GM18505 (cell line): ENCODE measurements around the gene RASAL2.

ENCODE experiments used
- ATAC-seq: cut with Tn5 transposase; IDR thresholded peaks from one replicate; pipeline ENCODE4 v1.9.1; 2021; ENCODE audit not compliant: unreplicated experiment
- POLR2A ChIP-seq: IDR thresholded peaks from 4 replicates; pipeline ENCODE4 v1.6.1; 2011; ENCODE audit warnings: borderline replicate concordance; ENCODE audit not compliant: insufficient read depth, insufficient read length; ENCODE audit errors: extremely low read depth

Gene RASAL2

GRCh38 chr1:178266619-178267066, 172.7 kb downstream of the RASAL2 start:
- no peak for ATAC-seq
- no peak for TF ChIP-seq POLR2A

- no peak for ATAC-seq
- TF ChIP-seq POLR2A = no peak
Observed at GRCh38 chr1:178267646-178268094, 173.8 kb downstream of the RASAL2 start.

DNA sequence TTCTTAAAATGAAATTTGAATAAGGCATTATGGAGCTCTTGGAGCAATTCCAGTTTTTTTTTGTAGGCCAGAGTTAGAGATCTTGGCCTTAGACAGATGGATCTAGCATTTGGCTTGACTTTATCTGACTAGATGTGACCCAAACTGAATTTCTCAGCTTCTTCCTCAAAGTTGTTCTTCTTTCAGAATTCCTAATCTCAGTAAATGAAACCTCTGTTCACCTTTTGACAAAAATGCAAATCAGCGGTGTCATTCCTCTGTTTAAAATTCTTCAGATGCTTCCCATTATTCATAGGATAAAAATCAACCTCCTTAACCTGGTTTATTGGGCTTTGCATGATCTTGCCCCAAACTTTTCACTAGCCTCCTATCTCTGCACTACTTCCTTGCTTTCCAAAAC, 177.6 kb downstream of the RASAL2 start:
- TF ChIP-seq POLR2A = no peak
- ATAC-seq = no peak

GRCh38 chr1:178273707-178274410, 180.0 kb downstream of the RASAL2 start:
- no peak for ATAC-seq
- no peak for TF ChIP-seq POLR2A

- TF ChIP-seq POLR2A = no peak
- no peak for ATAC-seq
Observed at GRCh38 chr1:178275049-178275448, 181.1 kb downstream of the RASAL2 start.

DNA sequence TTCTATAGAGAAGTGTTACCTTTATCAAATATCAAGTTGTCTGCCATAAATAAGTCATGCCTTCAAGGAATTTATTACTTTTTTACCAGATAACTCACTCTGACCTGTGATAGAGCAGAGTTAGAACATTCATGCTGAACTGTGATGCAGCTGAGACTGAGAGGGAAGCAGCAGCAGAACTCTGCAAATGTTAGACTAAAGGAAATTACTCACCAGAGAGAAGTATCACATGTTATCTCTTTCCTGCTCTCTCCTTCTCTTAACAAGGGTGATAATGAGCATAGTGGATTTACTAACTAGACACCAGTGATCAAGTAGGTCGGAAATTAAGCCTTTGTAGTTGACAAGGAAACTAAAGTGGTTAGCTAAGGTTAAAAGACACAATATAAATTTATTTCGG, 181.6 kb downstream of the RASAL2 start:
- TF ChIP-seq POLR2A = no peak

GRCh38 chr1:178277793-178278530, 184.1 kb downstream of the RASAL2 start:
- TF ChIP-seq POLR2A = no peak
- no peak for ATAC-seq

More for the DNA sequence above, 181.6 kb downstream of the RASAL2 start:
- no peak for ATAC-seq

DNA sequence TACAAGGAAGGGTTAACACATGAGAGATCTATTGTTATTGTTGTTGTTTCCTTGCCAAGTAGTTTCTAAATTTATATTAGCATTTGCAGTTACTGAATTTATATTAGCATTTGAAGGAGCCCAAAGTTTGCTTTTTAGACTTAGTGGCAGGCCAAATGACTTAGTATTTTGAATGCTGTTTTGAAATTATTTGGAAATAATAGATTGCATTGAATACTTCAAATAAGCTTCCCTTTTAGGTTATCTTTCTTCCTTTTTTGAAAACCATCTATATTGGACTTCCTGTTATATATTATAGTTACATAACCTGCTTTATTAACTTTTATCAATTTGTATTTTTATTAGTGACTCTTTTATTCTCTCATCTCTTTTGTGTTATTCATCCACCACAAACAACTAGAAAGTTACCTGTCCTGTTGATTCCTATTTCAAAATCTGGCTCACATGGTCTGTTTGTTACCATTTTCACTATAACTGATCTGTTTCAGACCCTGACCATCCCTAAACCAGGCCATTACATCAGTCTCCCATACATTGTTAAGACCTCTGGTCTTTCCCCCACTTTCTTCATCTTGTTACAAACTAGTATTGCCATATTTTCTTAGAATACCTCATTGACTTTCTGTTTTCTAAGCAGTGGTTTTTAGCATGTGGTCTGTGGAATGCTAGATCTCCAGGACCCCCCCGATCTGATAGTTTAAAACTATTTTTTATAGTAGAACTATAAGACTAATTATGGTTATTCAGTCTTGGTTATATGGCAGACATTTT, 185.2 kb downstream of the RASAL2 start:
- TF ChIP-seq POLR2A = no peak
- no peak for ATAC-seq

DNA sequence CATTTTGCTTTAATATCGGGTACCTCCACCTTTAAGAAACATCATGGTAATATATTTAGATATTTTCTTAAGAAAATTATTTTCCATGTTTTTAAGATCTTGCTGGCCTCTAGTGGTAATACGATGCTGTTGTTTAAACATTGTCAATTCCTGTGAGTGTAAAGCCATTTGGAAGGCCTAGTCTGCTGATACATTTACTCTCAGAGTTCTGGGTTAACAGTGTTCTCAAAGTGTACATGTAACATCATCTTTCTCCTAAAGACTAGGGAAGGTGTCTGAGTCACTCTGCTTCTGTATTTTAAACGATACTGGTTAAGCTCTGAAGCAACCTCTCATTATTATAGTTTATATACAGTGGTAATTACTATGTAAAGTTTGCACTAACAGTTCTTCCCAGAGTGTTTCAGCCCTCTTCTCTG, 189.1 kb downstream of the RASAL2 start:
- no peak for ATAC-seq
- no peak for TF ChIP-seq POLR2A

DNA sequence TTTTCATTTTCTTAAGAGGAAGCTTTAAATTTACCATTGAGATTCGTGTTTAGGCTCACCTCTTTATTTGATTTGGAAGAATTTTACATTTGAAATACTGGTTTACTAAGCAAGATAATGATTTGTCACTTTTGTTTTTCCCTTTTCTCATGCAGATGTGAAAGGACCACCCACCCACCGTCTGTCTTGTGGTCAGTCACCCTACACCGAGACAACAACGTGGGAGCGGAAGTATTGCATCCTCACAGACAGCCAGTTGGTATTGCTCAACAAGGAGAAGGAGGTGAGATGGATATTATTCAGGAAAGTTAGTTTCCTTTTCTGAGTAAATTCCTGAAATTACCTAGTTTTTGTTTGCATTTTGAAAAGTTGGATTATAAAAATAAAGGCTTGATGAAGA, 189.5 kb downstream of the RASAL2 start:
- TF ChIP-seq POLR2A = no peak
- no peak for ATAC-seq

- TF ChIP-seq POLR2A = no peak
- ATAC-seq = no peak
Observed at GRCh38 chr1:178284058-178284457, 190.2 kb downstream of the RASAL2 start.

- TF ChIP-seq POLR2A = no peak
- ATAC-seq = no peak
Observed at GRCh38 chr1:178291166-178291565, 197.3 kb downstream of the RASAL2 start.

DNA sequence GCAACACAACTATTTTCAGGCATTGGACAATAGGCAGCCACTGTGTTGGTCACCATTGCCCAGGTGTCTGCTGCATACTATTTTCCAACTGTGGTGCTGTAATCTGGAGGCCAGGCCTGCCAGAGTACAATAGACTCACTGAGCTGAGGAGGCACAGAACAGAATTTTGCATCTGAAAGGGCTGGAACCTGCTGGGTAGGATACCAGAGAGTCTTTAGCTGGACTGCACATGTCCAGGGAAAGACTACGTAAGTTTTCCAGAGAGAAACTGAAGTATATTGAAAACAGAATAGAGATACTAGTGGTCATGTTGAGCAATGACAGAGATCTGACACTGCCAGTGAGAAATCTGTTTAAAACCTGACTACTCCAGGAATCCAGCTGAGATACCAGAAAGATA, 200.8 kb downstream of the RASAL2 start:
- TF ChIP-seq POLR2A = no peak
- ATAC-seq = no peak
